NCI-H2029 (cell line): Measurements from ENCODE around the gene PLD5.
"Not testable (repeated sequence)": the region's sequence is repeated elsewhere in the genome, so short reads cannot be mapped to it uniquely, and the experiment has no call there.

Experiments used
- DNase-seq: peaks from one replicate; lab custom pipeline; 2025; lab: John Stamatoyannopoulos, UW

Gene PLD5

DNA sequence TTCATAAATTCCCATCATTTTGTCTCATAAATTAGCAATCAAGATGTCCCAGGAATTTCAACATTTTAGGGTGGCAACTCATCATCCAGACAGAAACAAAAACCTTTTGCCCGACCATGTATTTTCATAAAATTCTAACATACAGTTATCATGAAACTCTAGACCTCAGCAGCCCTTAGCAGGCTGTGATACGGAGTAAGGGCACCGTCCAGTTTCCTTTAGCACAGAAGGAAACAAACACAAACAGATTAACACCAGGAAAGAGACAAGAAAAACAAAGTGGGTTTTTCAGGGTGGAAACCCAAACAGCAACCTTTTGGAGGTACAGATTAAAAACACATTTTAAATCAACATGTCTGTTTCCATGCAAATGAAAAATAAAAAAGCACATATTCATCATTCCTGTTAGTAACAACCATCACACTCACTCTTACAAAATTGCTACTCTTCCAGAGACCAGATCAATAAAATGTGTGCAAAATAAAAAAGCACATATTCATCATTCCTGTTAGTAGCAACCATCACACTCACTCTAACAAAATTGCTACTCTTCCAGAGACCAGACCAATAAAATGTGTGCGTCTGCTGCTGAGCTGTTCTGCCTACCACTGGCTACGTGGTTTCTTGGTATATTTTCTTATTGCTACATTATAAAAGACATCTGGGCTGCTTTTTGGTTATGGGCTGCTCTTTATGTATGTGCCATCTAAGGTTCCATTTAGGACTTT lies 241.6 kb downstream of the PLD5 start:
- DNase-seq: not testable (repeated sequence)

DNA sequence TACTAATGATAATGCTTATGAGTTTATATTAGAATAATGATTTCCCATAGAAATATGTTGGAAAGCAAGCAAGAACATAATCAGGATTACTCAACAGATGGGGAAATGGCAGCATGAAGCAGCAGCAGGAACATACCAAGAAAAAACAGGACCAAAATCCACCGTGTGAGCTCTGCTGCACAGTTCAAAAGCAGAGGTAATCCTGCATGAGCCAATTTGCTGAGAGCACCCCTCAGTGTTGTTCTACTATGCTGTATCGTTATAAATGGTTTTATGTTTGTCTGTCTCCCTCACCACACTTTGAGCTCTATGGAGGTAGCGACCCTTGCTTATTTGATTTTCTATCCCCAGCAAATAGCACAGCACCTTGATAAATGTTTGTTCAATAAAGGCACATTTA lies 246.1 kb downstream of the PLD5 start:
- not testable (repeated sequence) for DNase-seq

DNA sequence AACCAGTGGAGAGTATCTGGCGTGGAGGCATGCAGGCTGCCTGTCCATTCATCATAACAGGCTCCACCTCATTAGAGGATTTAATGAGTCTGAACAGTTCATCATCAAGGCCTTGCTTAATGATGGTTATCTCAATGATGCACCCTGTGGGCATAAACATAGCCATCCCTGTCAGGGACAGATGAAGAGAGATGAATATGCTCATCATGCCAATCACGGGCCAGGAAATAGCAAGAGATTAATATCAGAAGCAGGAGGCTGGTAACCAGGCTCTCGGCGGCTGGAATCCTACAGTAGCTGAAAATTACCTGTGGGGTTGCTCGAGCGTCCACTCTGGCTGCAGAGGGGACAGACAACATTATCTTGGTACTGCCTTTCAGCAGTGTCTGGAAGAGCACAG lies 247.7 kb downstream of the PLD5 start:
- DNase-seq: not testable (repeated sequence)

GRCh38 chr1:242267004-242267403 lies 257.5 kb downstream of the PLD5 start:
- DNase-seq: not testable (repeated sequence)

- DNase-seq: not testable (repeated sequence)
These were observed 260.1 kb downstream of the PLD5 start for GRCh38 chr1:242264419-242264818.

- DNase-seq: no peak
These were observed 279.2 kb downstream of the PLD5 start for GRCh38 chr1:242245255-242245654.

DNA sequence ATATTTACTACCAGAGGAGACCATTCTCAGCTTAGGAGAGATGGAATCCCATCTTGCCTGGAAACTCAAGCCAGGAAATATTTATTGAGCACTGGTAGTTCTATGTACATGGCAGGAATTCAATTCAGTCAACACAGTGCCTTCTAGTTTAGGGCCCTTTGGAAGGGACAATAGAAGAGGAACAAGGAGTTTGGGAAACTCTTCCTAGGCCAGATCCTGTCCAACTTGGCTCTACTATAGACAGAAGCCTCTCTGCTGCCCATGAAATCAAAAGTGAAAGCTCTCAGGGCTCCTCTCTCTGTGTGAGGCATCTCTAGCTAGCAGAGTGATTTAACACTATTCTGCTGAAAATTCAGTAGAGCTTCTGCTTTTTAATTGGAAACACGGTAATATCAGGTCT lies 281.0 kb downstream of the PLD5 start:
- no peak for DNase-seq

GRCh38 chr1:242242983-242243382 lies 281.5 kb downstream of the PLD5 start:
- DNase-seq: no peak

- DNase-seq: no peak
These were observed 282.6 kb downstream of the PLD5 start for GRCh38 chr1:242241936-242242335.

GRCh38 chr1:242240691-242241090 lies 283.8 kb downstream of the PLD5 start:
- no peak for DNase-seq

- no peak for DNase-seq
These were observed 284.4 kb downstream of the PLD5 start for GRCh38 chr1:242240077-242240476.

- no peak for DNase-seq
These were observed 285.1 kb downstream of the PLD5 start for GRCh38 chr1:242239398-242239797.

DNA sequence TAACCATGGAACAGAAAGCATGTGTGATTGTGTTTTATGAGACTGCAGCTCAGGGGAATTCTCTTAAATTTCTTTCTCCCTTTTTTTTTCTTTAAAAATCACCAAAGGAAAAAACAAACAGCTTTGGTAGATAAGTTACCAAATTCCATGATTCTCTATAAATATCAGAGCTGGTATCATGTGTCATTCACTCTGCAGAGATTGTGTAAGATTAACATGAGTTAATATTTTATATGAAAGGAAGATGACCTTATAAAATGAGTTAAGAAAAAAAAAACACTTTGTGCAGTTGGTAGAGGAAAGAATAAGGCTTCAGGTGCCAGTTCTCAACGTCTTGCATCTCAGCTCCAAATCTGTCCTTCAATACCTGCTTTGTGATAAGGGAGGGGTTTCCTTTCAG lies 287.4 kb downstream of the PLD5 start:
- DNase-seq: no peak

- DNase-seq: no peak
These were observed 295.5 kb downstream of the PLD5 start for GRCh38 chr1:242228991-242229390.

- no peak for DNase-seq
These were observed 298.5 kb downstream of the PLD5 start for GRCh38 chr1:242225767-242226573.

- not testable (repeated sequence) for DNase-seq
These were observed 299.4 kb downstream of the PLD5 start for GRCh38 chr1:242224878-242225766.

- DNase-seq: no peak
These were observed 300.0 kb downstream of the PLD5 start for GRCh38 chr1:242224461-242224860.

GRCh38 chr1:242219905-242220304 lies 304.6 kb downstream of the PLD5 start:
- DNase-seq: no peak

DNA sequence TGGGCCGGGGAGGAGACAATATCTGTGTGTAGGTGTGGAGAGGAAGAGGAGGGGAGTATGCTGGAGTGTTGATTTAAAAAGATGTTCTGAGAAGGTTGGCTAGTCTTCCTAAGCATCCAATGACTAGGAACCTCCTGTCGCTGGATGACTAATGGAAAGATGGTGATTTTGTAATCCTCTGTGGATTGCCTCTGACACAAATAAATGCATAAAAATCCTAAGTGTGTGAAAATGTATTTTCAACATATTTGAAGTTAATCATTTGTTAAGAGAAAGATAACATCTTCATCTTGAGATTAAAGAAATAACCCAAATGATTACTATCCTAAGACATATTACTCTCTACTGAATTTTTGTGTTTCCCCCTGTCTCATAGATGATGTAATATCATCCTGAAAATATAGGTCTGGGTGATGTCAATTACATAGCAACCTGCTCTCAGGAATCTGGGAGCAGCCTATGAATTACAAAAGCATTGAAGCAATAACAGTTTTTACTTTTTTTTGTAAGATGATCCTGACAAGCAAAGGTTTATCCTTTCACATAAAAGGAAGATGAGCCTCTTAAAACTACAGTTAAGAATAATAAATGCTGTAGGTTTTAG lies 305.1 kb downstream of the PLD5 start:
- DNase-seq: no peak

DNA sequence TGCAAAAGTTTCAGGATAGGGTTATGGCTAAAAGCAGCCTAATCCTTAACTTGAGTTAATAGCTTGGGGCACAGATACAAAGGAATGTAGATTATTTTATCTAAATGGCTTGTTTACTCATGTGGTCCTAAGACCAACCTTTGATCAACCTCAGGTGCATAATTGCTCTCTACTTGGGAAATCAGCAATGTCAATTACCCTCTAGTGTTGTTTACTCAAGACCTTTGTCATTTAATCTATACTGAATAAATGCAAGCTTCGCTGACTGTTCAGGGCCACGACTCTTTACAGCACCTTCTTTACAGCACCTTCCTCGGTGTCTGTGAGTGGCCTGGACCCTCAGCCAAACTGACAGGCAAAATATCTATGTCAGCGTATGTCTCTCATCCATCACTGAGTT lies 308.1 kb downstream of the PLD5 start:
- no peak for DNase-seq

DNA sequence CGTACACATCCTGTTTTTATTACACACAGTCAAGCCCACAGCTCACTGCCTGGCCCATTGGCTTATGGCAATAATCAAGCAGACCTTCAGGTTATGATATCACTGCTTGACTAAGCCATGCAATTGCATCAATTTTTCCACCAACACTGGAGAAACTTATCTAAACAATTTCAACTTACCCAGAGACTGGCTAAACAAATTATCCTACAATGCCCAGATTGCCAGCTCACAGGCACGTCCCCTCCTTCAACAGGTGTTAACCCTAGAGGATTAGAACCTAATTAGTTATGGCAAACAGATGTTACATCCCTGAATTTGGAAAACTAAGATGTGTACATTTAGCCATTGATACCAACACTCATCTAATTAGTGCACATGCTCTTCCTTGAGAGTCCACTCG lies 310.0 kb downstream of the PLD5 start:
- not testable (repeated sequence) for DNase-seq

GRCh38 chr1:242212961-242213360 lies 311.5 kb downstream of the PLD5 start:
- DNase-seq: not testable (repeated sequence)
